ENCODE data around the gene SLC26A1. TPM values are rescaled to one million over a fixed set of nuclear protein-coding genes. Genes with fewer than 3 reads are reported as not detected.

Gene SLC26A1
- total RNA-seq, 1 experiment from 2014 or later: not detected

DNA sequence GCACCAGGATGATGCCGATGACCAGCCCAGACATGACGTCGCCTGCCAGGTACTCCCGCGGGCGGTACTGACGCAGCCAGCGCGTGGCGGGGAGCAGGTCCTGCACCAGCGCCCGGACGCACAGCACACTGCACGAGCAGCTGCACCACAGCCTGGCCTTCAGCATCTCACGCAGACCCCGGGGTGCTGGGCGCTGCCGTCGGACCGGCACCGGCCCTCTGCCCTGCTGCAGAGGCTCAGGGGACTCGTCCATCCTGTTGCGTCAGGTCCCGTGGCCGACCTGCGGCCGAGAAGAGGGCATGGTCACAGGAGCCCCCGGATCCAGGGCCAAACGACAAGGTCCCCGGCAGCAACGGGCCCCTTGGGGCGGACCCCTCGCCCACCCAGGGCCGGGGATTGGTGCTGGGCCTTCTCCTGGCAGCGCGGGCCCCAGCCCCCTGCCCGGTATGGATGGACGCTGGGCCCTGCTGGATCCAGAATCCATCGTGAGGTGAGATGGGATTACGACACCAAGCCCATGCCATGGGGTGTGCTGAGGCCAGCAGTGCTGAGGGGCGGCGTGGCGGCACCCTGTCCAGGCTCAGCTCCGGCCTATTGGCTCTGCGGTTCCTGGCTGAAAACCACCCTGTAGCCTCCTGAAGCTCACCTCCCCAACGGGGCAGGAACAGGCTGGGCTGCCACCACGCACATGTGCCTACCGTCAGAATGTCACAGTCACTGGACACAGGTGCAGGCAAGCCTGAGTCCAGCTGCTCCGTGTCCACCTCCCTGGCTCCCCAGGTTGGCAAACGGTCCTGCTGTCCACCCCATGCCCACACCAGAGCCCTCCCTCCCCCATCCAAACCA, 1.5 kb downstream of the SLC26A1 start:
- no peak for DNase-seq
- Histone ChIP-seq H3K9me3 (replicated peaks) (no peaks in the 10 kb centered on the region), H3K36me3 (no peaks in the 10 kb centered on the region), H3K4me1 (no peaks in the 10 kb centered on the region; the same call in 1 of the 2 replicates), H3K27ac (no peak overlapping the region), H3K4me3 (no peak overlapping the region), H3K27me3 (no peaks in the 10 kb centered on the region)

GRCh38 chr4:990746-991367, 2.3 kb downstream of the SLC26A1 start:
- H3K27me3 ChIP-seq: no peaks in the 10 kb centered on the region
- no peak overlapping the region for H3K27ac ChIP-seq
- no peaks in the 10 kb centered on the region for H3K9me3 ChIP-seq (replicated peaks)
- no peaks in the 10 kb centered on the region; the same call in 1 of the 2 replicates for H3K4me1 ChIP-seq
- no peaks in the 10 kb centered on the region for H3K36me3 ChIP-seq
- no peak overlapping the region for H3K4me3 ChIP-seq
- no peak for DNase-seq

GRCh38 chr4:989722-990471, 3.3 kb downstream of the SLC26A1 start:
- Histone ChIP-seq H3K4me1 (no peaks in the 10 kb centered on the region; the same call in 1 of the 2 replicates), H3K36me3 (no peaks in the 10 kb centered on the region), H3K9me3 (replicated peaks) (no peaks in the 10 kb centered on the region), H3K27ac (no peak overlapping the region), H3K27me3 (no peaks in the 10 kb centered on the region), H3K4me3 (no peak overlapping the region)
- DNase-seq: no peak

GRCh38 chr4:988726-989721, 4.2 kb downstream of the SLC26A1 start:
- Histone ChIP-seq H3K36me3 (no peaks in the 10 kb centered on the region), H3K4me3 (no peak overlapping the region), H3K9me3 (replicated peaks) (no peaks in the 10 kb centered on the region), H3K4me1 (no peaks in the 10 kb centered on the region; the same call in 1 of the 2 replicates), H3K27me3 (no peaks in the 10 kb centered on the region), H3K27ac (no peak overlapping the region)
- no peak for DNase-seq

- Histone ChIP-seq H3K36me3 (no peaks in the 10 kb centered on the region), H3K4me3 (peak overlapping the region; percentile 60), H3K9me3 (replicated peaks) (no peaks in the 10 kb centered on the region), H3K27me3 (no peaks in the 10 kb centered on the region), H3K27ac (no peak overlapping the region), H3K4me1 (no peaks in the 10 kb centered on the region)
- DNase-seq: no peak
Measured at GRCh38 chr4:987624-988513, 5.3 kb downstream of the SLC26A1 start.

GRCh38 chr4:986879-987623, 6.2 kb downstream of the SLC26A1 start, which contains the start of gene IDUA:
Gene IDUA, plus strand, starts transcription at chr4:987044. Its CDS starts 41 bp downstream, at chr4:987085.
- Histone ChIP-seq H3K27ac (no peak within 1 kb of the TSS), H3K4me1 (no peaks in the 10 kb centered on the region), H3K36me3 (no peaks in the 10 kb centered on the region), H3K27me3 (no peaks in the 10 kb centered on the region), H3K9me3 (replicated peaks) (no peaks in the 10 kb centered on the region), H3K4me3 (peak within 1 kb of the TSS; percentile 60)
- DNase-seq: peak; percentile 83 to 87

DNA sequence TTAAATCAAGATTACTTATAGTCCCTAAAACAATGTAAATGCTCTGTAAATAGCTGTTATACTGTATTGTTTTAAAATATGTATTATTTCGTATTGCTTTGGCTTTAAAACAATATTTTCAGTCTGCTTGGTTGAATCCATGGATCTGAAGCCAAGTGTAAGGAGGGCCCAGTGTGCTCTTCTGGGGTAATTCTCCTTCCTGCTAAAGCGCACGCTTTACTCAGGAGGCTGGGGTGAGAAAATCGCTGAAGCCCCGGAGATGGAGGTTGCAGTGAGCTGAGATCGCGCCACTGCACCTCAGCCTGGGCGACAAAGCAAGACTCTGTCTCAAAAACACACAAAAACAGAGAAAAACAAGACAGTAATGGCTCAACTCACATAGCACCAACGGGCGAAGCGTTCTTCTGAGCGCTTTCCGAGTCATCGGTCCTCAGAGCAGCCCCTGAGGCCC, 6.8 kb downstream of the SLC26A1 start:
- Histone ChIP-seq H3K9me3 (replicated peaks) (no peaks in the 10 kb centered on the region), H3K4me1 (no peaks in the 10 kb centered on the region), H3K4me3 (peak overlapping the region; percentile 60), H3K27ac (no peak overlapping the region), H3K36me3 (no peaks in the 10 kb centered on the region), H3K27me3 (no peaks in the 10 kb centered on the region)
- no peak for DNase-seq

DNA sequence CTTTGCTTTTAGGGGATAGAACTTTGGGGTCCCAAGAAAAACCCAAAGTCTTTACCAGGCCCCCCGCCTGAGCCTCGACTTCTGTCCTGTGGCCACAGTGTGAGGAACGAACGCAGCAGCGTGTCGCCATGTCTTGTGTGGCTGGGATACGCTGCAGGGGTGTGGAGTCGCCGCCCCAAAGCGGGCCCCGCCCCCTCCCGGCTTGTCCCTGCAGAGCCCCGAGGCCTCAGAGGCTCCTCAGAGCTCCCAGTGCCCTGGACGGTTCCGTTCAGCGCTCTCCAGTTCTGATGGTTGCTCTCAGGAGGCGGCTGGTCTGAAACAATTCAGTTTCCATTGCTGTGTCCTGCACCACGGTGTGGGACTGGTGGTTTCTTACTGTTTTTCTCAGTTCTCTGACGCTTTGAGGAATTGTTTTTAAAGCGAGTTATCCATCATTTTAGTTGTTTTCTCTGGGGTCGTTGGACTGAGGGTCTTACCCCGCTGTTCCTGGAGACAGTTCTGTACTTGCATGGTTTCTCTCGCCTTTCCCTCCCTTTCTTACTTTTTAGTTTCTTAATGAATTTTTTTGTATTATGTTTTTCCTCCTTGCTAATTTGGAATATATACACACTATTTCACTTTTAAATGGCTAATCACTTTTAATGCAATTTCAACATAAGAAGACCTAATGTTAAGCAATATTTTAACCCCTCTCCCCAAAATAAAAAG, 7.9 kb downstream of the SLC26A1 start:
- Histone ChIP-seq H3K27me3 (no peaks in the 10 kb centered on the region), H3K36me3 (no peaks in the 10 kb centered on the region), H3K4me1 (no peaks in the 10 kb centered on the region), H3K27ac (no peak overlapping the region), H3K4me3 (no peak overlapping the region), H3K9me3 (replicated peaks) (no peaks in the 10 kb centered on the region)
- peak in 1 of 2 experiments; percentile 26 for DNase-seq

DNA sequence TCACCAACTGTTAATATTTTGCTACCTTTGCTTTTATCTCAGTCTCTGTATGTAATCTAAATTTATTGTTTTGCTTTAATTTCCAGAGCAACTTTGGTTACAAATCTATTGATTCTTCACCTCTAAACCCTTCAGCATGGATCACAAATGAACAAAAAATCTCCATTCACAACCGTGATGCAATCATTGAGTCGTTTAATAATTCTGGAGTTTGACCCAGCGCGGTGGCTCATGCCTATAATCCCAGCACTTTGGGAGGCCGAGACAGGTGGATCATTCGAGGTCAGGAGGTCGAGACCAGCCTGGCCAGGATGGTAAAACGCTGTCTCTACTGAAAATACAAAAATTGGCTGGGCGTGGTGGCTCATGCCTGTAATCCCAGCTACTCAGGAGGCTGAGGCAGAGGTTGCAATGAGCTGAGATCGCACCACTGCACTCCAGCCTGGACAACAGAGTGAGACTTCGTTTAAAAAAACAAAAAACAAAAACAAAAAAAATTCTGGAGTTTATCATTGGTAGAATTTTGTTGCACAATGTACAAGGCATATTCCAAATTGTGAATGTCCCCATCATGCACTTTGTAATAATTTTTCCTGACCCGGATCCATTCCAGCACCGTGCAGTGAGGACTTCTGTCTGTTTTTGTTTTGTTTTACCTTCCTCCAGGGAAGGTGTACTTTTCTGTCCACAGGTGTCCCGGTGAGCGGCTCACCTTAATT, 8.7 kb downstream of the SLC26A1 start:
- Histone ChIP-seq H3K27ac (no peak overlapping the region), H3K9me3 (replicated peaks) (no peaks in the 10 kb centered on the region), H3K27me3 (no peaks in the 10 kb centered on the region), H3K4me1 (no peaks in the 10 kb centered on the region), H3K4me3 (no peak overlapping the region), H3K36me3 (no peaks in the 10 kb centered on the region)
- no peak for DNase-seq

DNA sequence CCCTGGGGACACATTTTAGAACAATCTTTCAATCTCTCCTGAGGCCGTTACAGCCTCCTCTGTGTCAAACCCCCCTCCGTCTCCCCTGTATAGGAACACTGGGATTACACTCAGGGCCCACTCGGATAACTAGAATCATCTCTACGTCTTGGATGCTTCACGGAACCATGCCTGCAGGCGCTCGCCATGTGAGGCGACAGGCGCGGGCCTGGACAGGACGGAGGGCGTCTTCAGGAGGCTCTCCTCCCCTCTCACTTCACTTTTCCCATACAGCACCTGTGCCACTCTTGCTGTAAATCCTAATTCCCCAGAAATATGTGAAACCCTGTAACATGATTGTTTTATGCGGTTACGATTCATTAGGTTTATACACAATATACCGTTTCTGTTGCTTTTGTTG, 10.4 kb downstream of the SLC26A1 start:
- Histone ChIP-seq H3K27ac (no peak overlapping the region), H3K4me1 (no peaks in the 10 kb centered on the region), H3K27me3 (no peaks in the 10 kb centered on the region), H3K4me3 (no peak overlapping the region), H3K9me3 (replicated peaks) (no peaks in the 10 kb centered on the region), H3K36me3 (no peaks in the 10 kb centered on the region)
- no peak for DNase-seq

- Histone ChIP-seq H3K27me3 (no peaks in the 10 kb centered on the region), H3K36me3 (no peaks in the 10 kb centered on the region), H3K9me3 (replicated peaks) (no peaks in the 10 kb centered on the region), H3K4me3 (no peak overlapping the region), H3K27ac (no peak overlapping the region), H3K4me1 (no peaks in the 10 kb centered on the region)
- DNase-seq: no peak
Measured at GRCh38 chr4:982291-982690, 10.9 kb downstream of the SLC26A1 start.

Data from SJCRH30 (cell line).